Transverse colon (tissue), 4 donors: ENCODE data around the gene LEFTY1. TPM values are rescaled to one million over a fixed set of nuclear protein-coding genes. Genes with fewer than 3 reads are reported as not detected.

Experiments
- DNase-seq: peaks from one replicate; pipeline ENCODE4 v3.0.0-alpha.2; 2019
- H3K27ac ChIP-seq, 4 donors: fragments of 200-600 bp; sonication (generic); 2 replicates each; pipeline ENCODE4 v1.5.1; 2016 to 2018; ENCODE audit warnings: inconsistent platforms in 4 of 4
- H3K27me3 ChIP-seq: fragments of 200-600 bp; sonication (generic); 2 replicates; pipeline ENCODE4 v1.5.1; 2017; ENCODE audit warnings: inconsistent platforms
- H3K36me3 ChIP-seq, 4 donors: fragments of 200-600 bp; sonication (generic); 2 replicates each; pipeline ENCODE4 v1.5.1; 2017 to 2019; ENCODE audit warnings: inconsistent platforms in 4 of 4
- H3K4me1 ChIP-seq, 4 donors: fragments of 200-600 bp; sonication (generic); 2 replicates each; pipeline ENCODE4 v1.5.1; 2017 to 2020; ENCODE audit warnings: inconsistent platforms in 4 of 4
- H3K4me3 ChIP-seq, 4 donors: fragments of 200-600 bp; sonication (generic); 1 replicate in 1 of 4; 2 replicates in 3 of 4; pipeline versions ENCODE4 v1.5.1 to v1.6.1; 2017 to 2019; ENCODE audit warnings: inconsistent platforms in 4 of 4
- H3K9me3 ChIP-seq, 2 donors: fragments of 200-600 bp; sonication (generic); 2 replicates each; pipeline ENCODE4 v1.5.1; 2017 to 2019; ENCODE audit warnings: inconsistent platforms in 2 of 2
- EP300 ChIP-seq: sonication (generic); formaldehyde crosslinking; IDR thresholded peaks from one replicate; pipeline ENCODE4 v1.6.1; 2017; ENCODE audit warnings: antibody characterized with exemption, low read depth
- POLR2A ChIP-seq: fragments of 450-650 bp; IDR thresholded peaks from one replicate; pipeline ENCODE4 v1.6.1; 2016; ENCODE audit warnings: antibody characterized with exemption, mild to moderate bottlenecking, moderate library complexity
- POLR2AphosphoS5 ChIP-seq, 3 donors: sonication (generic); formaldehyde crosslinking; IDR thresholded peaks; one replicate each; pipeline ENCODE4 v1.6.1; 2016; ENCODE audit warnings: antibody characterized with exemption in 3 of 3
- WGBS, 2 donors: methylation state at CpG; one replicate each; pipeline ENCODE4 v1.1.5; 2018; ENCODE audit warnings: low coverage in 1 of 2; 5-methylcytosine and 5-hydroxymethylcytosine counted together
- in situ Hi-C, 4 donors: fragments of 200-750 bp; cut with MboI; loops; one replicate each; pipeline versions ENCODE4 v1.15.0 to v1.15.1; 2017; ENCODE audit warnings: low sequenced_read_pairs in 3 of 4, low pct_ligation_motif_present in 1 of 4, low pct_unique_long_range_greater_than_20kb in 1 of 4
- intact Hi-C: fragments of 100-400 bp; cut with DNase I; formaldehyde crosslinking; loops from one replicate; pipeline ENCODE4 v1.15.1; 2023; ENCODE audit warnings: low total_unique reads
- total RNA-seq, 4 donors: library from RNA; depleted of rRNA; stranded (reverse); fragments of >200 nt; gene quantifications; one replicate each; pipeline ENCODE4 v1.1.0, GENCODE V29; 2016
- TF ChIP-seq, protein P1 (sequence below), 5 experiments: fragments of 200-600 bp in 3 of 5; fragments of 450-650 bp in 2 of 5; sonication (generic) in 3 of 5; IDR thresholded peaks; 1 replicate in 2 of 5; 2 replicates in 3 of 5; pipeline ENCODE4 v1.5.1; 2016 to 2017; ENCODE audit warnings: antibody characterized with exemption in 5 of 5, inconsistent platforms in 3 of 5, mild to moderate bottlenecking in 2 of 5, moderate library complexity in 1 of 5

The LEFTY1 gene
- total RNA-seq, 4 donors from 2014 or later: 86.0 to 320 (median 214) TPM

GRCh38 chr1:225845097-225845496 lies 43.8 kb downstream of the LEFTY1 start:
- Histone ChIP-seq H3K27ac (peak overlapping the region in 2 of 4 donors; percentile 37 to 52), H3K4me1 (peaks cover 0 to 21% (median 18%) of the 10 kb centered on the region in 4 donors), H3K27me3 (no peaks in the 10 kb centered on the region), H3K4me3 (no peak overlapping the region), H3K9me3 (no peaks in the 10 kb centered on the region), H3K36me3 (peaks cover 0 to 4% (median 1%) of the 10 kb centered on the region in 4 donors)
- in situ Hi-C loops: no loop called here
- 86% methylated on average over 14 of the region's 14 CpGs; no CpG with 5 or more reads in 1 of the 2 donors for WGBS, 2 donors
- no peak for TF ChIP-seq EP300
- TF ChIP-seq, protein P1, sequence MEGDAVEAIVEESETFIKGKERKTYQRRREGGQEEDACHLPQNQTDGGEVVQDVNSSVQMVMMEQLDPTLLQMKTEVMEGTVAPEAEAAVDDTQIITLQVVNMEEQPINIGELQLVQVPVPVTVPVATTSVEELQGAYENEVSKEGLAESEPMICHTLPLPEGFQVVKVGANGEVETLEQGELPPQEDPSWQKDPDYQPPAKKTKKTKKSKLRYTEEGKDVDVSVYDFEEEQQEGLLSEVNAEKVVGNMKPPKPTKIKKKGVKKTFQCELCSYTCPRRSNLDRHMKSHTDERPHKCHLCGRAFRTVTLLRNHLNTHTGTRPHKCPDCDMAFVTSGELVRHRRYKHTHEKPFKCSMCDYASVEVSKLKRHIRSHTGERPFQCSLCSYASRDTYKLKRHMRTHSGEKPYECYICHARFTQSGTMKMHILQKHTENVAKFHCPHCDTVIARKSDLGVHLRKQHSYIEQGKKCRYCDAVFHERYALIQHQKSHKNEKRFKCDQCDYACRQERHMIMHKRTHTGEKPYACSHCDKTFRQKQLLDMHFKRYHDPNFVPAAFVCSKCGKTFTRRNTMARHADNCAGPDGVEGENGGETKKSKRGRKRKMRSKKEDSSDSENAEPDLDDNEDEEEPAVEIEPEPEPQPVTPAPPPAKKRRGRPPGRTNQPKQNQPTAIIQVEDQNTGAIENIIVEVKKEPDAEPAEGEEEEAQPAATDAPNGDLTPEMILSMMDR (IDR thresholded peaks at IDR 0.05): no peak
- TF ChIP-seq POLR2AphosphoS5 (IDR thresholded peaks at IDR 0.05): no peak
- no peak for TF ChIP-seq POLR2A
- DNase-seq: no peak
- intact Hi-C loops: loop anchor here (1.0 to 10.0 kb wide), 2 partner anchors 70 to 370 kb away; partner anchors contain the start of gene SRP9

GRCh38 chr1:225844236-225845061 lies 44.5 kb downstream of the LEFTY1 start:
- Histone ChIP-seq H3K4me1 (peaks cover 0 to 21% (median 16%) of the 10 kb centered on the region in 4 donors), H3K36me3 (peaks cover 0 to 4% (median 1%) of the 10 kb centered on the region in 4 donors), H3K27me3 (no peaks in the 10 kb centered on the region), H3K9me3 (no peaks in the 10 kb centered on the region), H3K4me3 (no peak overlapping the region), H3K27ac (peak overlapping the region in 1 of 4 donors; percentile 52)
- DNase-seq: no peak
- intact Hi-C loops (loop anchor here (1.0 to 10.0 kb wide), 2 partner anchors 70 to 369 kb away; partner anchors contain the start of gene SRP9), in situ Hi-C loops (no loop called here)
- 68 to 82% methylated on average over 3 to 18 of the region's 18 CpGs for WGBS, 2 donors
- TF ChIP-seq, protein P1 (IDR thresholded peaks at IDR 0.05): no peak
- TF ChIP-seq POLR2A (no peak), EP300 (no peak), POLR2AphosphoS5 (IDR thresholded peaks at IDR 0.05) (peak in 2 of 3 donors; percentile 14 to 26)

GRCh38 chr1:225843426-225843795 lies 45.5 kb downstream of the LEFTY1 start:
- 74 to 83% methylated on average over 5 to 6 of the region's 6 CpGs for WGBS, 2 donors
- Histone ChIP-seq H3K4me3 (no peak overlapping the region), H3K27ac (no peak overlapping the region), H3K27me3 (no peaks in the 10 kb centered on the region), H3K4me1 (peaks cover 0 to 15% (median 13%) of the 10 kb centered on the region in 4 donors), H3K36me3 (peaks cover 0 to 7% (median 2%) of the 10 kb centered on the region in 4 donors), H3K9me3 (no peaks in the 10 kb centered on the region)
- DNase-seq: no peak
- TF ChIP-seq POLR2AphosphoS5 (IDR thresholded peaks at IDR 0.05) (no peak), EP300 (no peak), POLR2A (no peak)
- TF ChIP-seq, protein P1 (IDR thresholded peaks at IDR 0.05): no peak
- intact Hi-C loops (loop anchor here (10.0 kb wide), 1 partner anchor 69 kb away; the partner anchor contains the start of gene SRP9), in situ Hi-C loops (no loop called here)

- no peak for TF ChIP-seq EP300
- TF ChIP-seq, protein P1 (IDR thresholded peaks at IDR 0.05): no peak
- Histone ChIP-seq H3K9me3 (no peaks in the 10 kb centered on the region), H3K27me3 (no peaks in the 10 kb centered on the region), H3K27ac (no peak overlapping the region), H3K4me1 (peaks cover 0 to 10% (median 8%) of the 10 kb centered on the region in 4 donors), H3K36me3 (peaks cover 0 to 7% (median 2%) of the 10 kb centered on the region in 4 donors), H3K4me3 (no peak overlapping the region)
- intact Hi-C loops: loop anchor here (10.0 kb wide), 1 partner anchor 68 kb away; the partner anchor contains the start of gene SRP9
- DNase-seq: no peak
- in situ Hi-C loops: no loop called here
- 69 to 80% methylated on average over 3 to 6 of the region's 6 CpGs for WGBS, 2 donors
Measured at GRCh38 chr1:225842788-225843425, 46.0 kb downstream of the LEFTY1 start.
